Fibroblast of skin of left biceps (primary cell): ENCODE data around the gene CCDC61.
A peak's percentile ranks its signal among the peaks of the same experiment; 100 is the strongest.

Experiments
- DNase-seq, 2 experiments: peaks; one replicate each; pipeline ENCODE4 v3.0.0-alpha.2; 2013; ENCODE audit warnings: low read depth in 2 of 2

The CCDC61 gene, protein sequence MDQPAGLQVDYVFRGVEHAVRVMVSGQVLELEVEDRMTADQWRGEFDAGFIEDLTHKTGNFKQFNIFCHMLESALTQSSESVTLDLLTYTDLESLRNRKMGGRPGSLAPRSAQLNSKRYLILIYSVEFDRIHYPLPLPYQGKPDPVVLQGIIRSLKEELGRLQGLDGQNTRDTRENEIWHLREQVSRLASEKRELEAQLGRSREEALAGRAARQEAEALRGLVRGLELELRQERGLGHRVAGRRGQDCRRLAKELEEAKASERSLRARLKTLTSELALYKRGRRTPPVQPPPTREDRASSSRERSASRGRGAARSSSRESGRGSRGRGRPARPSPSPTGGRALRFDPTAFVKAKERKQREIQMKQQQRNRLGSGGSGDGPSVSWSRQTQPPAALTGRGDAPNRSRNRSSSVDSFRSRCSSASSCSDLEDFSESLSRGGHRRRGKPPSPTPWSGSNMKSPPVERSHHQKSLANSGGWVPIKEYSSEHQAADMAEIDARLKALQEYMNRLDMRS

DNA sequence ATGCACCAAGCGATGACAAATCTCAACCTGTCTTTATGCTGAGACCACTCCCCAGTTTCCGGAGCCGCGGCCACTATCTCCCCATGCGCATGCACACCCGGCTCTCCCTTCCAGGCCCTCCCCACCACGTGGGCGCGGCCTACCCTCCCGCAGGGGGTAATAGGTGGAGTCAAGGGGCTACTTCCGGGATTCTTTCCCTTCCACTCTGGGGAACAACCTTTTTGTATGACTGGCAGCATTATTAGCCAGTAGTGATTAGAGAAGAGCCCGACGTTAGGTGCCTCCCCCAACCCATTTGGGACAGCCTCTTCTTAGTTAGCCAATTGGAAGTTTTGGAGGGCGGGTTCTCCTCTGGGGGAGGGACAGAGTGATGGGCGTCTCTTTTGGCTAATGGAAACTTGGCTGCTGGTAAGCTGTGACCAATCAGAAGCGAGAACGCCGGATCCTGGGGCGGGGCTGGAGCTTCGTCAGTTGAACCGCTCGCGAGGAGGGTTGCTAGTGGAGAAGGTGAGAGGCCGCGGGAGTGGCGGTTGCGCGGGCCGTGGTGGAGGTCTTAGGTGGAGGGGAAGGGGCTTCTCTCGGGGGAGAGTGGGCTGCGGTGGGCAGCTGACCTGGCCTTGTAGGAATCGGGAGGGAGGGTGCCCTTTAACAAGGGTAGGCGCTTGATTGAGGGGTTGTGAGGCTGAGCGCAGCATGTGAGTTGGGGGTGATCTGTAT is at the start of gene CCDC61:
Gene CCDC61 (plus strand): TSS at position 470 of the 717 bp plus-strand sequence. CDS start 7,552 bp downstream, outside the sequence.
- peak; percentile 100 for DNase-seq

DNA sequence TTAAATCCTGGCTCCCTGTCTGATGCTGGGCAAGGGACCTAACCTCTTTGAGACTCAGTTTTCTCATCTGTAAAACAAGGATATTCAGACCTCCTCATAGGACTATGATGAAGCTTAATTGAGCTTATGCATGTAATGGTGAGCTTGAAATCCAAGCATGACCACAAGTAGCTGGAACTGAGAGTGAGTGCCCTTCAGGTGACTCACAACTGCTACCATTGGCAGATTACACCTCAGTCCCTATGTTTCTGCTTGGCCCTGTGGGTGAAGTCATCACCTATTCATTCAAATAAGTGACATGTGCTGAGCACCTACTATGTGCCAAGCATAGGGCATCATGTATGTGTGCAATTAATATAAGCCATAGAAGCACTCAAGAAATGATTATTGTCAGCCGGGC is 47.3 kb upstream of the CCDC61 start:
- DNase-seq = no peak

DNA sequence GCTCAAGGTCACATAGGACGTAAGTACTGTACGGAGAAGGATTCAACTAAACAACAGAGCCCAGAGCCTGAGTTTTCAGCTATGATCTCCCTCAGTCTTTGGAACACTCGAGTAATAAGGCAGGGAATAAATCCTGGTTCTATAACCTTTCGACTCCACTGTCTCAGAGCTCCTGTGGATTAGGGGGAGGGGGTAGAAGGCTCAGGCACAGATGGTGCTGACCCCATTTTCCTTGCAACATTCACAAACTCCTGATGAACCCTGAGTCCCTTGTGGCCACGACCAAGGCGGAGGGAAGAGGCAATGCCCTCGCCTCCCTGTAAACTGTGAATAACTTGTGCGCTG is 43.0 kb upstream of the CCDC61 start:
- no peak for DNase-seq

DNA sequence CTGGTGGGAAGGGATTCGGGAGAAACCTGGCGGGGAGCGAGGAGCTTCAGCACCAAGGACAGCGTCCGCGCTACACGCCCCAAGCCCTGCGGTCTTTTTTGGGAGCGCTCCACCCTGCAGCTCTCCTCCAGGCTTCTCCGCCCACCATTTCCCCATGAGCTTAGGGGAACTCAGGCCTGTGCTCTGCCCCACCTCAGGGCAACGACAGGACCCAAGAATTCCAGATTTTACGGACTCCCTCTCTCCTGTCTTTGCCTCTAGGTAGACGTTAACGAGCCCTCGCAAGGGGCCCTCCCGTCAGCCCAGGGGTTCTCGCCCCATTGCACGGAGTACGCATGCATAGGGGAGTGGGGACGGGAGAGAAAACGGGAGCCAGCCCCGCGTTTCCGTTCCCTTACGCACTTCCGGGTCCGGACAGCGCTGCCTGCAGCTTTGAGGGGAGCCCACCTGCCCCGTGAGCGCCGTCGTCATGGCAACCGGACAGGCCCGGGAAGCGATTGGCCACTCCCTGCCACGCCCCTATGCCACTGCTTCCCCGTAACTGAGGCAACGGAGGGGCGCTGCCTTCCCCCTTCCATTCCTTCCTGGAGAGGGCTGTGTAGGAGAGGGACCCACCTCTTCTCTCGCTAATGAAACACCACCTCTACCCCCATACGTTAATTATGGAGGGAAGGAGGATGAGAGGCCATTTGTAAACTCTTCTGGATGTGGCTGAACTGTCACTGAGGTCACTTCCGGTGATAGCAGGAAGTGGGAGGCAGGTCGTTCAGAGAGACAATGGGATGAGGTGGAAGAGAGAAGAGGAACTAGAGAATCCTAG is 42.4 kb upstream of the CCDC61 start:
- DNase-seq = peak; percentile 7 to 10

DNA sequence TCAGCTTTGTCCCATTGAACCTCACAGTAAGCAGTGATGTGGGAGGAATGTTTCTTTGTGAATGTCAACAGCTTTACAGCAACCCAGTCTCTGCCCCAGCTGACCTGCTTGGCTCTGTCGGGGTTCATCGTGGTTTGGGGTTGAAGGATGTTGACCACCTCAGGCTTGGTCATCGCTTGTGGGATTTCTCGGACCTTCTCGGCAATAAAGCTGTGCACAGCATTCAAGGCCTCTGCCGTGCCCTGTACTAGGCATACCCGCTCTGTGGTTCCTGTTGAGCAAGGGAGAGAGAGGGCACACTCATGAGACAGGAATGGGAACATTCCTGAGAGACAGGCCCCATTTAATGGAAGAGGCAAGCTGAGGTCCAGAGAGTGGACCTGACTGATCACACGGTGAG is 41.6 kb upstream of the CCDC61 start:
- no peak for DNase-seq

DNA sequence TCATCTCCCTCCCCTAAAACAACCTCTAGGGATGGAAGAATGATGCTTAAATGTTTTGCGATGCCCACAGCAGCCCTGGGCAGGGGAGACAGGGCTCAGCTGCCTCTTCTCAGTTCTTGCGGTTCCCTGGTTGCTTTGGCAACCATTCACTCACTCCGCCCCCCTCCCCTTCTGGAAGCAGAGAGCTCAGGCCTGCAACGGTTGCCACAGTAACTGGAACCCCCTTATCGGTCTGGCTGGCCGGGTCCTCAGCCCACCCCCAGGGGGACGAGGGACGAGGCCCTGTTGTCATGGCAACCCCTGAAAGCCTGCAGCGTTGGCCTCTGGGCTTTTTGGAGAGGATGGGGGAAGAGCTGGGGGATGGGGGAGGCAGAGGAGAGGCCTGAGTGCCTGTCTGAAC is 41.1 kb upstream of the CCDC61 start:
- no peak for DNase-seq

DNA sequence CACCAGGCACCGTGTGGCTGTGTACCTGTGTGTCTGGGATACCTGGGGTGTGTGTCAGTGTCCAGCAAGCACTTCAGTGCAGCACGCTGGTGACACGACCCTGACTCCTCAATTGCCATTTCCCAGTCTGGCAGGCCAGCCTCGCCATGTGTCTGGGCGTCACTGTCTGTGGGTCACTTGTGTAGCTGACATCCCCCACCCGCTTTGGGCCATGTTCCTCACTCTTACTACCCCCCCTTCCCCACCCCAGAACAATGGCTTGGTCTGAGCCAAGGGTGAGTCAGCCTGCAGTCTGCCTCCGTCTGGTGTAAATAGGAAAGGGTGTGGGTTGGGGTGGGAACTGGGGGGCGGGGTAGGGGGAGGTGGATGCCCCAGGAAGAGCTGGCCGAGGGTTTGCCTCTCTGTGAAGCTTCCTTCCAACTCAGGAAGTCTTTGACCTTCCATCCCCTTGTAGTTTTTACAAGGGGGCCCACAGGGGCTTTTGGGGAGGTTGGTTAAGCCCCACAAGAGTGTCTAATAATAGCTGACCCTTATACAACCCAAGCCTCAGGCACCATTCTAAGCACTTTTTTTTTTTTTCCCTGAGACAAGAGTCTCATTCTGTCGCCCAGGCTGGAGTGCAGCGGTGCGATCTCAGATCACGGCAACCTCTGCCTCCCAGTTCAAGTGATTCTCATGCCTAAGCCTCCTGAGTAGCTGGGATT is 39.2 kb upstream of the CCDC61 start:
- DNase-seq = no peak

DNA sequence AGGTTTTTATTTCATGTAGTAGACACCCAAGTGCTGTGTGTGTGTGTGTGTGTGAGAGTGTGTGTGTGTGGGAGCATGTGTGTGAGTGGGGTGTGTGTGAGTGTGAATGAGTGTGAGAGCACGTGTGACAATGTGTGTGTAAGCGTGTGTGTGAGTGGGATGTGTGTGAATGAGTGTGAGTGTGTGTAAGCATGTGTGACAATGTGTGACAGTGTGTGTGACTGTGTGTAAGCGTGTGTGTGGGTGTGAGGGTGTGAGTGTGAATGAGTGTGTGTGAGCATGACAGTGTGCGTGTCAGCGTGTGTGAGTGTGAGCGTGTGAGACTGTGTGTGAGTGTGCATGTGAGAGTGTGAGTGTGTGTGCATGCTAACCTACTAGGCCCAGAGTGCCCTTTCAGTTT is 36.9 kb upstream of the CCDC61 start:
- DNase-seq = no peak

DNA sequence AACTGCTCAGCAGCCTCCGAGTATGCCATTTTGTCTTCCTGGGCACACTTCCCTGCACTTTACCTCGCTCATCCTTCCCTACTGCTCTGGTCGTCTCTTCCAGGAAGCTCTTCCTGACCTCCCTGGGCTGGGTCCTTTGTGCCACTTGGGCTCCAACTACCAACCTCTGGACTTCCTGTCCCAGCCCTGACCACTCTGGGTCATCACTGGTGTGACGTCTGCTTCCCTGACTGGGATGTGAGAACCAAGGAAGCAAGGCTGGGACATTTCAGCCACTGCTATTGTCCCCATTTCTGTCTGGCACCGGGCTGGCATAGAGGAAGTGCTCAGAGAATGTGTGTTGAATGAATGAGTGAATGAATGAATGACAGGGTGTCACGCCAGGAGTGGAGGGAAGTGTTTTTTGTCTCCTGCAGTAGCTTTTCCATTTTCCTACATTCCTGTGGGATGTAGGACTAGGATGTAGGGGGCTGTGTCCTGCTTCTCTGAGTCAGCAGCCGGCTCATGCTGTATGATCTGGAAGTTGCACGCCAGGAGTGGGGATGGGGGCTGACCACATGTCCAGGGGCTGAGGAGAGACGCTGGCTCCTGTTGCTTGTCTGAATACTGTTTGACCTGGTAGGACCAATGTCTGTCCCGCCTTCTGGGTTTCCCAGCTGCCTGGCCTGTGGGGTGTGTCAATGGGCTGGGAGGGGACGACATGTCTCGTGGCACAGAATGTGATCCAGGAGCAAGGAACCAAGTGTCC is 36.3 kb upstream of the CCDC61 start:
- DNase-seq = no peak

DNA sequence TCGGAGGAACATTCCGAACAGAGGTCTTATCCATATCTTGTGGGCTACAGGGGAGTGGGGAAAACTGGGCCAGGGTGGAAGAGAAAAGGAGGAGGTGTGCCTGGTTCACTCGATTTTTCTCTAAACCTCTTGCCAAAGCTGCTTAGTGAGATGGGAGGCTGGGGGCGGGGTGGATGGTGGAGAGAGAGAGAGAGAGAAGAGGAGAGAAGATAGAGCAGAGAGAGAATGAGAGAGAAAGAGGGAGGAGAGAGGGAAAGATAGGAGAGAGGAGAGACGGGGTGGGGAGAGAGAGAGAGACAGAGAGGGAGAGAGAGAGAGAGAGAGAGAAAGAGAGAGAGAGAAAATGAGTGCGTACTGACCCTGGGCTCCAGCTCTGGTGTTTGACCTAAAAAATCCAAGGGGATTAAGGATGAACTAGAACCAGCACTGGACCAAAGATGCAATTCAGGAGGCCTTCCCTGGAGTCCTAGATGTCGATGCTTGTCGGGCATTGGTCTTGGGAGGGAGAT is 35.7 kb upstream of the CCDC61 start:
- no peak for DNase-seq

DNA sequence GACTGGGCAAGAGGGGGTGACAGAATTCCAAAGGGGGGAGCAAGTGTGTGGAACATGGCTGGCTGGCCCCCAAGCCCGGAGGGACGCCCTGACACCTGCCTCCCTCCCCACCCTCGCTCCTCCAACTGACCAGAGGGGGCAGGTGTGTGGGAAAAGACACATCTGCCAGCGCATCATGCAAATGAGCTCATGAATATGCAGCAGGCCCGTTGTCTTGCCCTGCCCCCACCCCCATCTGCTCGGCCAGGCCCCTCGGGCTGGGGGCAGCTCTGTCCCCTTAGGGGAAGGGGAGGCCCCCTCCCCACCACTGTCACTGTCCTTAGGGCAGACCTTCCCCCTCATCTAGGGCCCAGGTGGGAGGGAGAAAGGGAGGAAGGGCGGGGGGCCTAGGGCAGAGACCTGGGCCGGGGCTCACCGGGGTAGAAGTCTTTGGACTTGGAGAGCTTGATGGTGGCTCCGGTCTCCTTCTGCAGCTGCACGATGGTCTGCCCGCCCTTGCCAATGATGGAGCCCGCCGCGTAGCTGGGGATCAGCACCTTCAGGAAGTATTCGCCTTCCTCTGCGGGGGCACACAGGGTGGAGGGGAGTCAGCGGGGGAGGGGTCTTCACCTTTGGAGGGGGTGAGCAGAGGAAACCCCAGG is 34.6 kb upstream of the CCDC61 start:
- no peak for DNase-seq

DNA sequence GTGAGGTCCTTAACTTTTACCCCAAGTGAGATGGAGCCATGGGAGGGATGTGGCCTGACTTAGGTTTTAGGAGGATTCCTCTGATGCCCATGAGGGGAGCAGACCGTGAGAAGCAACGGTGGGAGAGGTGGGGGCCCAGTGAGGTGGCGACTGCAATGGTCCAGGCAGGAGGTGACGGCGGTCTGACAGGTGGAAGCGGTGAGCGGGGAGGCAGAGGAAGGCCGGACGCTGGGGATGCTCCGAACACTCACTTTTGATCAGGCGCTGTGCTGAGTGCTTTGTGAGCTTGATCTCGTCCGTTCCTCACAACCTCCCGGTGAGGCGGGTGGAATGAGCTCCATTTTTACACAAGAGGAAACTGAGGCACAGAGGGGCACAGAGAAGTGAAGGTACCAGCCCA is 33.2 kb upstream of the CCDC61 start:
- no peak for DNase-seq

DNA sequence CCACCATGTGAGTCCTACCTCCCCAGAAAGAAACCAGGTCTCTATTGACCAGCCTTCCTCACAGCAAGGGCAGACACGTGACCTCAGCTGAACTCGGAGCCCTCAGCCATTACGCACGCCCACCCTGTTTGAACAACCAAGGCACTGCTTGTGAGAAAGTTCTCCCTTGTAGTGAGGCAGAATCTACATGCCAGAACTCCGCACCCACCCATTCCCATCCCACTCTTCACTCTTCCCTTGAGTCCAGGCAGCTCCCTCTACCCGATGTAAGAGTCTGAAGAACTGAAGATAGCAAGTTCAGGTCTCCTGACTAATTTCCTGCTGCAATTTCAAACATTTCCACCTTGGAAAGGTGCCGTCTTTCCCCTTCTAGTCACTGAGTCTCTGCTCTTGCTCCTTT is 28.0 kb upstream of the CCDC61 start:
- DNase-seq = no peak

DNA sequence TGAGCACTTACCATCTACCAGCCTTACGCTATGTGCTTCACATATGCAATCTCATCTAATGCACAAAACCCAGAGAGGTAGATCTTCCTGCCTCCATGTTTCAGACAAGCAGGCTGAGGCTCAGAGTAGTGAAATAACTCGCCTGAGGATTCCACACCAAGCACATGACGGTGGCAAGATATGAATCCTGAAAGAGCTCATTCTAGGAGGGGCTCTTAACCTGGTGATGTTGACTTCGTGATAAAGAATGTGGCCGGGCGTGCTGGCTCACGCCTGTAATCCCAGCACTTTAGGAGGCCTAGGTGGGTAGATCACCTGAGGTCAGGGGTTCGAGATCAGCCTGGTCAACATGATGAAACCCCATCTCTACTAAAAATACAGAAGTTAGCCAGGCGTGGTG is 26.6 kb upstream of the CCDC61 start:
- no peak for DNase-seq

DNA sequence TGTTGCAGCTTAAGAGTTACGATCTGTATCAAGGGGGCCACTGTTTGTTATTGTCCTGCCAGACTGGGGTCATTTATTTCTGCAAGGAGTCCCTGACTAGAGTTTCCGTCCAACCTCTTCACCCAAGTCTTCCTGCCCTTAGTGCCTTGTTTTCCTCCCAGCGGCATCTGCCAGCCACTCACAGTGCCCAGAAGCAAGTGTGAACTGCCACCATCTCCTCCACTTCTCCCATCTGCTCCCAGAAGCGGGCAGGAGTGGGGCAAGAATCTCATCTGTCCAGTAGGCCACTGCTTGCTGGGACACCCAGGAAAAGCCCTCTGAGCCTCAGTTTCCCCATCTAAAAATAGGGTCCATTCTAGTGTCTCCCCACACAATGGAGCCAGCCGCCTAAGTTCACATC is 25.6 kb upstream of the CCDC61 start:
- DNase-seq = no peak

DNA sequence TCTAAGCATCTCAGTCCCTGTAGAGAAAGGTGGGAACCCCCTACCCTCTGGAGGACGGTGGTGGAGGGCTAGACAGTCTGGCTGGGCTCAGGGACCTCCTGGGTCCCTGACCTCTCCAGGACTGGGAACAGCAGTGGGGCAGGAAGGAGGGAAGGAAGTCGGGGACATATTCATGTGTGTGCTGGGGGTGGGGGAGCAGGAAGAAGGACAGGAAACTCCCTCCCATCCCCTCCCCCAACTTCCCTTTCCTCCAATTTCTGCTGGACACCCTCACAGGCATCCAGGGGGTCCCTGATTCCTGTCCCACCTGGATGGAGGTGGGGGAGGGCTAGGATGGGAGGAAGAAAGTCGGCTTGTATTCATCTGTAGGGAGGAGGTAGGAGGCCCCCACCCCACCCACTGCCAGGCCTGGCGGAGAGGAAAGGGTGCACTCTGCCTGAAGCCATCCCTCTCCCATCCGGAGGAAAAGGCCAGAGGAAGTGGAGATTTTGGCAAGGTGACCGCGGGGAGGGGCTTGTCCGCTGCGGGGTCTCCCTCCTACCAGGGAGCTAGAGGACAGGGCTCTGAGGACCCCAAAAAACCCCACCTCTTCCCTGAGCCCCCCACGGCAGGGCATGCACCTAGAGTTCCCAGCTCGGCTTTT is 23.9 kb upstream of the CCDC61 start:
- DNase-seq = no peak

DNA sequence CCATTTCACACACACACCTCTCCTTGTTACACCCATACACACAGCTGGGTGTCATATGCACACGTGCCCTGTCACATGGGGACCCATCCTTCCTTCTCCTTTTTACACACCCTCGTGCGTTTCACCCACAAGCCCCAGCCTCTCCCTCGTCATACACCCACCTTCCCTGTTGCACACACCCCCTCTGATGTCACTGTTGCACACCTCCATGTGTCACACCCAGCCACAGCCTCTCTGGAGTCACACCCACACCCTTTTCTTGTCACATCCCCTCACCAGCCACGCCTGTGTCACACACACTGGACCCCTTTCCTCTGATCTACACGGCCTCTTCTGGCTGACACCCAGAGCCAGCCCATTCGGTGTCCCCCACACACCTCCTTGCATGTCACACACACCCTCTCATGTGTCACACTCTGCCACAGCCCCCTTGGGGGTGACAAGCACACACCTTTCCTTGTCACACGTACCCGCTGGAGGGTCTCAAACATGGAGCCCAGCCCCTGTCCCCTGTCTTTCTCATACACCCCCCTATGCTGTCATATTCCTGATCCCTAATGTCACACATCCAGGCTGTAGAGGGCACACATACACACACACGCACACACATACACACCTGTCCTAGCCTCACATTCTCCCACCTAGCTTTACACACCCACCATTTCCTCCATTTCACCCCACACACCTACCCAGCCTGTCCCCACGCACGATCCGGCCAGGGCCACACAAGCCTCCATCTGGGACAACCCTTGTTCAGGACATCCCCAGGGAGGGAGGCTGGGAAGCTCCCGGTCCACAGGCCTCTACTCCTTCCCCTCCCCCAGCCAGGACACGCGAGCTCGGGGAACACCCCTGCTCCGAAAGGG is 23.0 kb upstream of the CCDC61 start:
- no peak for DNase-seq

DNA sequence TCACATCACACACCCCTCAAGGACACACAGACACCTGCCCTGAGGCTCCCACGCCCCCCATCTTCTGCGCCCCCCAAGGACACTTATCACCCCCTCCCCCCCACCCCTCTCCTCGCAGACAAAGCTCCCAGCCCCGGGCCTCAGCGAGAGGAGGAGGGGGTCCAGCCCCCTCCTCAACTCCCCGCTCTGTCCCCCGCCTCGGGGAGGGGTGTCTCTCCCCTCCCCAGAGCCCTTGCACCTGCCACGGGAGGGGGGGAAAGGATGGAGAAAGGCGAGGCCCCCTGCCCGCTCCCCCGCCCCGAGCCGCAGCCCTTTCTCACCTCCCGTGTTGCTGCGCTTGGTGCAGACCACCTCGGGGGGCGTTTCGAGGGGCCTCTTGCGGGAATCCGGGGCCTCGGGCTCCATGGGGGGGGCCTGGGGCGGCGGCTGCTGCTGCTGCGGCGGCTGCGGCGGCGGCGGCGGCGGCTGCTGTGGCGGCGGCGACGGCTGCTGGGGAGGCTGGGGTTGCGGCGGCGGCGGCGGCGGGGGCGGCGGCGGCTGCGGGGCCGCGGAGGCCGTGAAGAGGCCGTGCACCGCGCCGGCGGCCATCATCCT is 22.2 kb upstream of the CCDC61 start:
- no peak for DNase-seq
